RPMI8226 (cell line): Measurements from ENCODE around the gene SEH1L.
"Not testable (repeated sequence)": the region's sequence is repeated elsewhere in the genome, so short reads cannot be mapped to it uniquely, and the experiment has no call there.

ENCODE experiments used
- DNase-seq: peaks from one replicate; pipeline ENCODE4 v3.0.0-alpha.2; 2015

The SEH1L gene

DNA sequence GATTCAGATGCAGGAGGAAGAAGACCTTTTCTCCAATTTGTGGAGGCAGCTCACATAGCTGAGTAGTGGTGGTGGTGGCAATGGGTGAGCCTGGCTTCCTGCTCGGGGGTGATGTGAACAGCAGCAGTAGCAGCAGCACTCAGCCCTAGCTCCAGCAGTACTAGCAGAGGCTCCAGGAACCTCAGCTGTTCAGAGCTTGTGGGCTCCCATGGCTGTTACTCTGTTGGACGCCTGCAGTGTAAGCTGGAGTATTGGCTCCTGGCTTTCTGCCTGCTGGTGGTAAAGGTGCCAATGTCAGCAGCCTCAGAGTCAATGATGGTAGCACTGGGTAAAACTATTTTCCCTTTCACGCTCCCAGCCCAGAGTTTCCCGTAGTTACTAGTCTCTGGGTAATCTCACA is 3.1 kb upstream of the SEH1L start:
- peak; percentile 87 for DNase-seq

DNA sequence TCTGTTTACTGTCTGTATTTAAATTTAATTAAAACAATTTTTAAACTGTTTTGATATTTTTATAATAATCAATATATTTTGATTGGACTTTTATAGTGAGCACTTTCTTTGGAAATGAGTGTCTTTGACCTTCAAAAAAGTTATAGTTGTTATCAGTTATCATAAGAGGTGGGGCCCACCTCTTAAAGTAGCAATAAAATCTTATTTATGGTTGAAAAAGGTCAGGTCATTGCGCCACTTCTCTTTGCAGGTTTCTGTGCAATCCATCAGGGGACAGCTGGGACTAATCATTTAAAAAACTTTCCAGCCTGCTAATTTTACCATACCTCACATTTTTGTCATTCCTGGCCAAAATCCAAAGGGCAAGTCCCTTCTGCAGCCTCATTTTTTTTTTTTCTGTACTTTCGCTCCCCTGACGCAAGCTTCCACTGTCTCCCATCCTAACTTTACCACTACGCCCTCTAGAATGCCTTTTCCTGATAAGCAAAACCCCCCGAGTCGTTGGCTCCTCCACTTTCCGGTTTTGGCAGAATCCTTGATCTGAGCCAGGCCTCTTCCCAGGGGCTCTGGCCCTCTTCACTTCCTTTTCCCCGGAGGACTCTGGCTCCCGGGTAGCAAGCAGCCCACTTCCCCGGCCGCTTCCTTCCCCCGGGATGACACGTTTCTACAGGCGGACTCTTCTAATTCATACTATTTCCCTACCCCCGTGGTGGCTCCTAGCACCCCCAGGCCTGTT is 1.1 kb upstream of the SEH1L start:
- DNase-seq = peak; percentile 76

DNA sequence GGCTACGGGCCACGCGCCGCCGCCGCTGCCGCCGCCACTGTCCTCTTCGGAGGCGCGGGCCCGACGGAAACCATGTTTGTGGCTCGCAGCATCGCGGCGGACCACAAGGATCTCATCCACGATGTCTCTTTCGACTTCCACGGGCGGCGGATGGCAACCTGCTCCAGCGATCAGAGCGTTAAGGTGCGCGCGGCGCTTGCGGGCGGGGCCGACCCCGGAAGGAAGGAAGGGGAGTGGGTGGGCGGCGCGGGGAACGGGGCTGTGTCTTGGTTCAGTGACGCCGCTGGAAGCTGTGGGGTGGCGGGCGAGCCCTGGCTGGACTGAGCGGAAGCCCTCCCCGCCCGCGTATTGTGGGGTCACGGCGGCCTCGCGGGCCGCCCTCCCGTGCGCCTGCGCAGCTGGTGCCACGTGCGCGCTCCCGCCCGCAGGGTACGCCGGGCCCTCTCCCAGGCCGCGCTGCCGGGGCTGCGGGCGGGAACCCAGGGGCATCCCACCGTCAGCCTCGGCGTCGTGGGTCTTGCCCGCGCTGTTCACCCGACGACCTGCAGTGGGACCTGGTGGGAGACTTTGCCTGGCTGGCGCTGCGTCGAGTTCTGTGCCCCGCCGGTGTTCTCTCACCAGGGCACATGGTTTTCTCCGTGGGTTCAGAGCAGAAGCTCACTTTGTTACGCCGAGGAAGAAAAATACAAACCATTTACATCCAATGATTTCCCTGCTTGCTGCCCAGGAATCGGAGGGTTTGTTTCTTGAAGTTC is 416 bp downstream of the SEH1L start:
- DNase-seq = peak; percentile 97

DNA sequence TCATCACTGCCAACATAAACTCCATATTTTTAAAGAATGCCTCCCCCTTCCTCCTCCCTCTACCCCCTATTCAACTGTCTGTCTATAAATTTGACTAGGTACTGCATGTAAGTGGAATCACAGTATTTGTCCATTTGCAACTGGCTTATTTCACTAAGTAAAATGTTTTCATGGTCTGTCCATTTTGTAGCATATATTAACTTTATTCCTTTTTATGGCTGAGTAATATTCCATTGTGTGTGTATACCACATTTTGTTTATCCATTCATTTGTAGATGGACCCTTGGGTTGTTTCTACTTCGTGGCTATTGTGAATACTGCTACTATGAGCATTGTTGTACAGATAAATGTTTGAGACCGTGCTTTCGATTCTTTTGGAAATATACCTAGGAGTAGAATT is 10.7 kb downstream of the SEH1L start:
- no peak for DNase-seq

DNA sequence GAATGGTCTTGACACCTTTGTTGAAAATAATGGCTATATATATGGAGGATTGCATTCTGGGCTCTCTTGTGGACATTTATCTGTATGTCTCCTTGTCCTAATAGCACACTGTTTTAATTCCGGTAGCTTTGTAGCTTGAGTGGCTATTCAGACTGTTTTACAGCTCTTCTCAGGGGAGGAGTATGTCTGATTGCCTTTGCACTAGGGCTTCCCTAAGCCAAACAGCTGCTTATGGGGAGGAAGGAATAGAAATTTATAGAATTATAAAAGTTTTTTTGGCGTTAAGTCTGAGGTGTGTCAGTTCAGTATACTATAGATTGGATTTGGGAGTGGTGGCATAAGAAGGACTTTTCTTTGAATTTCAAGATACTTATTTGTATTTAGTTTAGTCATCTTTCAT is 12.6 kb downstream of the SEH1L start:
- no peak for DNase-seq

DNA sequence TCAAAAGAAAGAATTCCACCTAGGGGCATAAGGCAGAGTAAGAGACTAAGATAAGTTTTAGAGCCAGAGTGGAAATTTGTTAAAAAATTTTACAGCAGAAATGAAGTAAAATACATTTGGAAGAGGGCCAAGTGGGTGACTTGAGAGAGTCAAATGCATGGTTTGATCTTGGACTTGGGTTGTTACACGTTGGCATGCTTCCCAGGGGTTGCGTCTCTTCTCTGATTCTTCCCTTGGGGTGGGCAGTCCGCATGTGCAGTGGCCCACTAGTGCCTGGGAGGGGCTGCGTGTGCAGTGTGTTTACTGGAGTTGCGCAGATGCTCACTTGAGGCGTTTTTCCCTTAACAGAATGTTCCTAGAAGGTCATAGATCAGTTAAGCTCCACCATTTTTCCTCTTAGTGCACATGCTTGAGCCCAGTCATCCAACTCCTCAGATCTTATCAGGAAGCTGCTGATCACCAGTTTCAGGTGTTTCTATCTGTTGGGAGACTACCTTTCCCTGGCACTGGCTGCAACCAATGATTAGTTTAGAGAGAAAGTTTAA is 13.1 kb downstream of the SEH1L start:
- DNase-seq = no peak

DNA sequence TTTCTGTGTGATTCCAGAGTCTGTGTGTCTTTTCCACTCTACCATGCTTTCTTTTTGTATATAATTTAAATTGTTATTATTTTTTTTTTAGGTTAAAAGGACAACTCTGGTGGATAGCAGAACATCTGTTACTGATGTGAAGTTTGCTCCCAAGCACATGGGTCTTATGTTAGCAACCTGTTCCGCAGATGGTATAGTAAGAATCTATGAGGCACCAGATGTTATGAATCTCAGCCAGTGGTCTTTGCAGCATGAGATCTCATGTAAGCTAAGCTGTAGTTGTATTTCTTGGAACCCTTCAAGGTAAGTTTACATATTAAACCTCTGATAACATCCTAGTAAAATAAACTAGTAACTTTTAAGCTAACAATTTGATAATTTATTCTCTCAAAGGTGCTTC is 15.3 kb downstream of the SEH1L start:
- DNase-seq = no peak

DNA sequence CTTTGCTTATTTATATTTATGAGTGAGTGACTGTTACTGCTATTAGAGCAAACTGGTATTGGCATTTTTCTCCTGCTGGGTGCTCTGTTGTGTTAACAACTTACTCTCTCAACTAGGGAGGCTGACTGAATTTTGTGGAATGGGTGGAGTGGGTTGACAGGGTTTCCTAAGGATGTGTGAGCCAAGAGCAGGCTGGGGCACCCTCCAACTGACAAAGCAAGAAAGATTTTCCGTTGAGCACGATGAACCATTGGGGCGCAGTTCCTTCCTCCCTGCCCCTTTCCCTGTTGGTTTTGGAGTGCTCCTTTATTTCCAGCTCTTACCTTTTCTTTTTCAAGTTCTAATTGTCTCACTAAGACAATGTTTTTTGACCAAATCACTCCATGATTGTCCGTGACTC is 20.3 kb downstream of the SEH1L start:
- DNase-seq = no peak

DNA sequence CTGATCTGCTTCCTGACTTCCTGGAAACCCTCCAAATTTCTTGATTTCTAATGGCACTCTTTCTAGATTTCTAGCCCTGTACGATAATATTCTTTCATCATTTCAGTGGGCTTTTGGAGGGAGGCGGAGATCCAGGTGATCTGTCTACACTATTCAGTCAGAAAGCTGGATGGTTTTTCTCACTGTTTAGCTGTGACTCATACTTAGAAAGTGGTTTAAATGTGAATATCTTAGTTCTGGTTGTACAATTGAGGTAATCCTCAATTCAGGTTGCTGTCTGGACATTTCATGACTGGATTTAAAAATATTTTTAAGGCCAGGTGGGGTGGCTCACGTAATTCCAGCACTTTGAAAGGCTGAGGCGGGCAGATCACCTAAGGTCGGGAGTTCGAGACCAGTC is 20.8 kb downstream of the SEH1L start:
- DNase-seq = no peak

DNA sequence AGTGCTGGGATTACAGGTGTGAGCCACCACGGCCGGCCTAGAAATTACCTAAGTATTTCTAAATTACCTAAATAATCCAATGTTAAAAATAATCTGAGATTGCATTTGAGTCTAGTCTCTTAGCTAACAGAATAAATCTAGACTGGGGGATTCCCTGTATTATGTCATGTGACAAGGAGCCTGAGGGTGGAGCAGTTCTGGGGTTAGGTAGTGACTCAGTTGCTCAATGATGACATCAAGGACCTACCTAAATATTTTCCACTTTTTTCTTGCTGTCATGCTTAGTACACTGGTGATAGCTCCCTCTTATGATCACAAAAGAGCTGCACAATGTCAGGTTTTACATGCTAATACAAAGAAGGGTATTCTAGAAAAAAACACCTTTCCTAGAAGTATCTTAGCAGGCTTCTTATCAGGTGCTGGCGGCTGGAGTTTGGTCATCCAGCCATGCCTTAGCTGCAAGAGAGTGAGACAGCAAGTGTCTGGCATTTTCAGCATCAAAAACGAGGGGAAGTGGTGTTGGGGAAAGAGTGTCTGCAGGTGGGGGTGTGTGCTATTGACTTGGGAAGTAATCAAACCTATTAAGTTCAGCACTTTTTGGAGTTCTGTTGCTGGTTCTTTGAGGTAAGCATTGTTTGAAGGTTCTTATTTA is 25.9 kb downstream of the SEH1L start:
- no peak for DNase-seq

DNA sequence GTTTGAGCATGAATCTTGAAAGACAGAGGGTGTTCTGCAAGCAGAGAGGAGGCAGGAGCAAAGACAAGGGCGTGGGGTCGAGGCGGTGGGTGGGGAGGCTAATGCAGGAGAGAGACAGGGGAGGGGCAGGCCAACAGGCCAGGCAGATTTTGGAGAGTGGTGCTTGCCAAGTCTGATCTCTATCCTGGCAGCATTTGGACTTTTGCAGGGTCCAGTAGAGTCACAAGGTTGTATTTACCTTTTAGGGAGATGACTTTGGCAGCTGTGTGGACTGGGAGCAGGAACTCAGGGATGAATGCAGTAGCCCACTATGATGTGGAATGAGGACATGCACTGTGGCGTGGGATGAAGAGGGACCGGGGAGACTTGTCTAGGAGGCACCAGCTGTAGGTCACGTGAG is 27.7 kb downstream of the SEH1L start:
- DNase-seq = no peak

DNA sequence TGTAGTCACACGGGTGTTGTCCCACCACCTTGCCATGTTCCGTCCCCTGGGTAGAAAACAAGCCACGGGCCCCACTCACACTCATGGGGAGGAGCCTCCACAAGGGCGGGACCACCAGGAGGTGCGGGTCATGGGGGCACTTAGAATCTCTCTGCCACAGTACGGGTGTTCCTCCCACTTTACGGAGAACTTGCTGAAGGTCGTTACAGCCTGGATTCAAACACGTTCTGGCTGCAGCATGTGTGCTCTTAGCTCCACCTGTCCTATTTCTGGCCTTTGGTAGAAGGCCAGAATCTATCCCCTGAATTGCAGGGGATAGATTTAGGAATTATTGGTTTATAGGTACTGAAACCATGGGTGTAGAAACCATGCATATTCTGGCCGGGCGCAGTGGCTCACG is 28.5 kb downstream of the SEH1L start:
- no peak for DNase-seq

DNA sequence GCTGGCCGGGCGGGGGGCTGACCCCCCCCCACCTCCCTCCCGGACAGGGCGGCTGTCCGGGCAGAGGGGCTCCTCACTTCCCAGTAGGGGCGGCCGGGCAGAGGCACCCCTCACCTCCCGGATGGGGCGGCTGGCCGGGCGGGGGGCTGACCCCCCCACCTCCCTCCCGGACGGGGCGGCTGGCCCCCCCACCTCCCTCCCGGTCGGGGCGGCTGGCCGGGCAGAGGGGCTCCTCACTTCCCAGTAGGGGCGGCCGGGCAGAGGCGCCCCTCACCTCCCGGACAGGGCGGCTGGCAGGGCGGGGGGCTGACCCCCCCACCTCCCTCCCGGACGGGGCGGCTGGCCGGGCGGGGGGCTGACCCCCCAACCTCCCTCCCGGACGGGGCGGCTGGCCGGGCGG is 32.3 kb downstream of the SEH1L start:
- DNase-seq = not testable (repeated sequence)

DNA sequence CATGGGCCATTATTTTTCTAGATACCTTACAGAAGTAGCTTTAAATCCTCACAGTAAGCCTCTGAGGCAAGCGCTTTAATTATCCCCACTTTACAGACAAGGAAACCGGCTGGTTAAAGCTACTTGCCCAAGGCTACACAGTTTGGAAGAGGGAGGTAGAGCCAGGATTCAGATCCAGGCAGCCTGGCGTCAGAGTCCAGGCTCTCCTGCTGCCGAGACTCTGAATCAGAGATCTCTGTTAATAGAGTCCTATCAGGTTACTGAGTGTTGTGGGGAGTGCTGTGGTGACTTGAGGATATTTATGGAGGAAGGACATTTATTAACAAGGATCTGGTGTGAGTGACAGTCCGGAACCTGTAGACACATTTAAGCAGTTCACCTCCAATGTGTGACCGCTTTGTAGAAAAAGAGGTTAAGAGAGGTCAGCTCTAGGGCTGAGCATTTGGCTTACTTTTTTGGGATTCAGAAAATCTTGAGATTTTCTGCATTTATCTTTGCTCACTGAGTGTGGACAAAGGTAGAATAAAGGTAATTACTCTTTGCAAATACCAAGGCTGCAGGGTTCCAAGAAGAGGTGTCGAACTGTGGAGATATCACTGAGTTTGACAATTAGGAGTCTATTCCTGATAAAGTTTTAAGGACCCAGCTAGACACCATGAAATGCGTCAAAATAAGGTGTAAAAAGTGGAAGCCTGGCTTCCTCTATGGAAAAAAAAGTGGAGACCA is 41.7 kb downstream of the SEH1L start:
- DNase-seq = no peak

DNA sequence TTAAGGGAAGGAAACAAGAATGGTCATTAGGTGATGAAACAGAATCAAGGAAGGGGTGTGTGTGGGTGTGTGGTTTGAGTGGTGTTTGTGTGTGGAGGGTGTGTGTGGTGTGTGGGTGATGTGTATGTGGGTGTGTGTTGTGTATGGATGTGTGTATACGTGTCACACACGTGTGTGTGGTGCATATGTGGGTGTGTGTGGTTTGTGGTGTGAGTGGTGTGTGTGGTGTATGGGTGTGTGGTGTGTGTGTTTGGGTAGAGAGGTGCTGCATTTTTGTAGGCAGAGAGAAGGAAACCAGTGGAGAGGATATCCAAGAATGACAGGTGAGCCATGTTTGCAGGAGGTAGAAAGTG is 42.3 kb downstream of the SEH1L start:
- no peak for DNase-seq

DNA sequence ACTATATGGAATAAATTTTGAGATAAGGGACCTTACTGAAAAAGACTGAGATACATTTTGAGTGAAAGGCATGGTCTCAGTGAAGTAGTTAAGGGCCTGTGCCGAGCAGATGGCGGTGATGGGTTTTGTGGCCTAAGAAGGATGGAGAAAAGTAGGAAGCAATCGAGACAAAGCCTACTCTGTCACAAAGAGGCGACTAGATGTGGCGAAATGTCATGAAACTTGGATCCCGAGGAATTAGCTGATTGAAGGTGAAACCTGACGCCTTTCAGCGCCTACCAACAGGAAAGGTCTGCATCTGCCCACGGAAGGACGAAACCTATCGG is 42.8 kb downstream of the SEH1L start:
- DNase-seq = no peak

DNA sequence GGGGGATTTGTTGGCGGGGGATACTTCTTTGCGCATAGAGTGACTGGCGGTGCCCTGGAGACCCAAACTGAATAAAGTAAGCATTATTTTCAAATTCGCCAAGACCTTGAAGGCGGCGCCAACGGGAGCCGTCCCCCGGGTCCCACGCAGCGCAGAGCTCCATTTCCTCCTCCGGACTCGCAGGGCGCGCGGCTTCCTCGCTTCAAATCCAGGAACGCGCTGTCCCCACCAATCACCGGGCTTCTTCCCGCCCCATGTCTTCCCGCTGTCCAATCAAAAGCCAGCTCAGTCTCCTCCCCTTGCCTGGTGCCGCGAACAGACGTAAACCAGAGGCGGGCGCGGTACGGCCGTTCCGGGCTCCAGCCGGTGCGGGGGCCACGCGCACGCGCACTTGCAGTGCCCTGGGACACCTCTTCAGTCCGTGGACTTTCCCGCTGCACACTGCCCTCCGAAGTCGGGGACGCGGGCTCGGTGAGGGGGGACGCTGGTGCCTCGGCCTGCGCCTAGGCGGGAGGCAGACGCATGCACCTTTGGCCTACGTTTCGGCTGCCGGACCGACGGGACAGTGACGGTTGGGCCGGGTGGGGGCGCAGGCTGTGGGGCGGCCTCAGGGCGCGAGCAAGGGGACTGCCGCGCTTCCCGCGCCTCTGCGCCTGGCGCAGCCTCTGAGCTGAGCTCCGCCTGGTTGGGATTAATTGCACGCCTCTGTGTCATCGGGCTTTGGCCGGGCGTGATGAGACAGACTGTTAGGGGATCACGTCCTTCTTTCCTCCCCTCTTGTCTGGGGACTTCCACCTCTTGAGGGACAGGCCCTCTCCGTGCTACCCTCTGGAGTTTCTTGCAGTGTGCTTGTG is 43.4 kb downstream of the SEH1L start, which contains the start of gene CEP192:
TSS of gene CEP192 (plus strand) at position 396 of the 854 bp plus-strand sequence. CDS start 8,063 bp downstream, outside the sequence.
- DNase-seq = peak; percentile 99

DNA sequence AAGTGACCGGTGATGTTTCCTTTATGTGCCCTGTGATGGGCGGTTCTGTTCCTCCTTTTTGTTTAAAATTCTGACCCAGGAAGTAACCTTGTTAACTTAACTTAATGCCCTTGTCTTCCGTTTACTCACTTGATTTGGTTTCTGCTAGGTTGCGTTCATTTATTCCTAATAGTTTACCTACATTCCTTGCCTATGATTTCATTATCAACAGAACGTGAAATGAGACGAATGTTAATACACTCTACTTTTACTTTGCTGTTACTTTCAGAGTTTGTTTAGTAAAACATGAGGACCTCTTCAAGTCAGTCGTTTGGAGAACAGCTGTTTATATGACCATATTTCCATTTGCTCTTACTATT is 44.0 kb downstream of the SEH1L start:
- no peak for DNase-seq

DNA sequence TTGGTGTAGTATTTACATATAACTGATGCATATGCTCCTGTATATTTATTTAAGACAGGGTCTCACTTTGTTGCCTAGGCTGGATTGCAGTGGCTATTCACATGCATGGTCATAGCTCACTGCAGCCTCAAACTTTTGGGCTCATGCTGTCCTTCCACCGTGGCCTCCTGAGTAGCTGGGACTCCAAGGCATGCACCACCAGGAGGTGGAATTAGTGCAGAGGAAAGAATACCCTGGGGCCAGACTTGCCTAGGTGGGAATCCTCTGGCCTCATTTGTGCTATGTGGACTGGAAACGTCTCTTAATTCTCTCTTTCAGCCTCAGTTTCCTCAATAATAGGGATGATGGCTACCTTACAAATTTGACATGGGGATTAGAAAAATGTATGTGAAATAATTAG is 45.6 kb downstream of the SEH1L start:
- no peak for DNase-seq

DNA sequence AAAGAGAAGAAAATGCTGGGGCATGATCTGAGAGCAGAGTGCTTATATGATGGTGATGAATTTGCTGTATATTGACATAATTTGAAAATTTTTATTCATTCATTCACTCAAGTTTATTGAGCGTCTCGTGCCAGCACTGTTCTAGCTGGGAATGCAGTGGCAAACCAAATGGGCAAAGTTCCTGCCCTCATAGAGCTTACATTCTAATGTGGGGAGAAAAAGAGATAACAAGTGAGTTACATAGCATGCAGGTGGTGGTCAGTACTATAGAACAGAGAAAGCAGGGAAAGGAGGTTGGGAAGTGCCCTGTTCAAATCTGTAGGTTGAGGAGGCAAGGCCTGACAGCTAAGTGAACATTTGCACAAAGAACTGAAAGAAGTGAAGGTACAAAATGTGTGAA is 47.6 kb downstream of the SEH1L start:
- no peak for DNase-seq

DNA sequence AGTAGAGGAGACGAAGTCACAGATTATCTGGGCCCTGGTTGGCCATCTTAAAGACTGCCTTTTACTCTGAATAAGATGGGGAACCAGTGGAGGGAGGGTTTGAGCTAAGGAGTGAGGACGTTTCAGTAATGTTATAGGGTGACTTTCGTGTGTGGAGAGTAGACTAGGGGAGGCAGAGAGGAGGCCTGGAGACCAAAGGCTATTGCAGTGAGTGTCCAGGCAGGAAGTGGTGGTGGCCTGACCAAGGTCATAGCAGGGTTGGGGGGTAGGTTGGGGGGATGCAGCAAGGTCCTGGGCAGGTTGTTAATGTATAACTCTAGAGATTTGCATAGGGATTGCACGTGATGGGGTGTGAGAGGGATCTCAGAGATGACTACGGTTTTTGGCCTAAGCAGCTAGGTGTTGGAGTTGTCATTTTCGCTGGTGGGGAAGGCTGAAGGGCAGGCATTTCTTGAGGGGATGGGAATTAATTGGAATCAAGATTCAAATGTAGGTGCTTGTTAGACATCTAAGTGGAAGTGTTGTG is 48.2 kb downstream of the SEH1L start:
- DNase-seq = no peak

DNA sequence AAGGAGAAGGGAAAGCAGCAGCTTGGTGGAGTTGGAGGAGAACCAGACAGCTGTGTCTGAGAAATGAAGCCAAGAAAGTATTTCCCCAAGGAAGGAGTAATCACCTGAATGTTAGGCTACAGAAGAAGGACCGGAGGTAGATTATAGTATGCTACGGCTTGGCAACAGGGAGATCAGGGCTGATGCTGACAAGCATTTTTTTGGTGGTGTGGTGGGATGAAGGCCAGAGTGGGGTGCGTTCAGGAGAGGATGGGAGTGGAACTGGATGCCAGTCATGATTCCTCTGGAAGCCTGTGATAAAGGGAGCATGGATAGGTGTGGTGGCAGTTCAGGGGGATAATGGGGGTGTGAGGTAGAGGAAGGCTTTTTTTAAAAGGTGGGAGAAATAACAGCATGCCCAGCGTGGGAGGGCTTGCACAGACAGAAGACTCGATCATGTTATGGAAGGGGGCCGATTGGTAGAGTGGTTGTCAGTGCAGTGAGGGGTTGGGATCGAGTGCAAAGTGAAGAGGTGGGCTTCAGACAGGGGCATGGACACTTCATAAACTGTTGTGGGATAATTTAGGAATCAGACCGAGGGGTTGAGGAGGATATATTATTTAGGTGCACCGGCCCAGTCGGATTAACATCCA is 49.0 kb downstream of the SEH1L start:
- DNase-seq = no peak
